ENCODE data around the gene STXBP3.

Gene STXBP3

DNA sequence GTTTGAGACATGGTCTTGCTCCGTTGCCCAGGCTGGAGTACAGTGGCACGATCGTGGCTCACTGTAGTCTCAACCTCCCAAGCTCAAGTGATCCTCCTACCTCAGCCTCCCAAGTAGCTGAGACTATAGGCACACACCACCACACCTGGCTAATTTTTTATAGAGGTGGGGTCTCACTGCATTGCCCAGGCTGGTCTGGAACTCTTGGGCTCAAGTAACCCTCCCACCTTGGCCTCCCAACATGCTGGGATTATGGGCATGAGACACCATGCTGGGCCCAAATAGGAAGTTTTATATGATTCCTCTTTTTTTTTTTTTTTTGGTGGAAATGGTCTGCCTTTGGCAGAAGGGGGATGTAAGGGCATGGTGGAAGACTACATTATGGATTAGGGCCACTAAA, 39.8 kb upstream of the STXBP3 start:
- DNase-seq (ENCODE audit: low read depth), result no peak
- TF ChIP-seq, protein P1, sequence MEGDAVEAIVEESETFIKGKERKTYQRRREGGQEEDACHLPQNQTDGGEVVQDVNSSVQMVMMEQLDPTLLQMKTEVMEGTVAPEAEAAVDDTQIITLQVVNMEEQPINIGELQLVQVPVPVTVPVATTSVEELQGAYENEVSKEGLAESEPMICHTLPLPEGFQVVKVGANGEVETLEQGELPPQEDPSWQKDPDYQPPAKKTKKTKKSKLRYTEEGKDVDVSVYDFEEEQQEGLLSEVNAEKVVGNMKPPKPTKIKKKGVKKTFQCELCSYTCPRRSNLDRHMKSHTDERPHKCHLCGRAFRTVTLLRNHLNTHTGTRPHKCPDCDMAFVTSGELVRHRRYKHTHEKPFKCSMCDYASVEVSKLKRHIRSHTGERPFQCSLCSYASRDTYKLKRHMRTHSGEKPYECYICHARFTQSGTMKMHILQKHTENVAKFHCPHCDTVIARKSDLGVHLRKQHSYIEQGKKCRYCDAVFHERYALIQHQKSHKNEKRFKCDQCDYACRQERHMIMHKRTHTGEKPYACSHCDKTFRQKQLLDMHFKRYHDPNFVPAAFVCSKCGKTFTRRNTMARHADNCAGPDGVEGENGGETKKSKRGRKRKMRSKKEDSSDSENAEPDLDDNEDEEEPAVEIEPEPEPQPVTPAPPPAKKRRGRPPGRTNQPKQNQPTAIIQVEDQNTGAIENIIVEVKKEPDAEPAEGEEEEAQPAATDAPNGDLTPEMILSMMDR (IDR thresholded peaks at IDR 0.05; ENCODE audit: control insufficient read depth, insufficient read depth, low read depth, low read length, missing control alignments), result no peak
- no peak overlapping the region for H3K4me3 ChIP-seq (ENCODE audit: control insufficient read depth, low read depth, low read length)

DNA sequence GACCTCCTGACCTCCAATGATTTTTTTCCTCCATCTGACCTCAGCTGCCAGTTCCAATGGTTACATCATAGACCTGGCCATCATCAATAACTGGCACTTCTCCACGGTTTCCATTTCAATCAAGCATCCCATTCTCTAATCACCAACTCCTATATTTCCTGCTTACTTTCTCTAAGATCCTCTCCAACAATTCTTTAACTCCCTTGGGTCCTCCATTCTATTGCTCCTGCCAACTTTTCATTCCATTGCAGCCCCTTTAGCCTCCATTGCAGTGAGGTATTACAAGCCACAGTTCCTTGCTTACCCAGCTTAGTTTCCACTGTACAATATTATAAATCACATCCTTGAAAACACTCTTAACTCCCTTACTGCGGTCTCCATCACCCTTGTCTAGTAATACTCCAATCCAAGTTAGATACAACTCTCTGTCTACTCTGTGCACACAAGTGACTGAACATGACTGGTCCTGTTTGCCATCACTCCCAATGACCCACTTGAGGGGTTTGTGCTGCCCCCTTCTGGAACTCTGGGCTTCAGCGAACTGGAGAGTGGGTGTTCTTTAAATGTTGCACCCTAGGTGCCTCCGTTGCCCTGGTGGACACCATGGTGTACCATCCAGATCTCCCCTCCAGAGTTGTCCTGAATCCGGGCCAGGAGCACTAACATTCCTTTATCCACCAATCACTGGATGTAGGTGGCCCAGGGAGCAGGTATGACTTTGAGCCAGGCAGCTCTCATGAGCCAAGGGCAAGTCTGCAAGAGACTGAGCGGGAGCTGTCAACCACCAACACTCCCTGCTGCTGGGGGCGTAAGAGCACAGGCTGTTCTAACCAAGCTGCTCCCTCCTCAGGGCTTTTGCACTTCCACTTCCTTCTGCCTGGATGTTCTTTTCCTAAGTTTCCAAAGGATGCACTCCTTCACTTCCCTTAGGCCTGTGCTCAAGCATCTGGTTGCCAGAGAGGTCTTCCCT, 37.5 kb upstream of the STXBP3 start:
- no peak overlapping the region for H3K4me3 ChIP-seq (ENCODE audit: control insufficient read depth, low read depth, low read length)
- no peak for DNase-seq (ENCODE audit: low read depth)

DNA sequence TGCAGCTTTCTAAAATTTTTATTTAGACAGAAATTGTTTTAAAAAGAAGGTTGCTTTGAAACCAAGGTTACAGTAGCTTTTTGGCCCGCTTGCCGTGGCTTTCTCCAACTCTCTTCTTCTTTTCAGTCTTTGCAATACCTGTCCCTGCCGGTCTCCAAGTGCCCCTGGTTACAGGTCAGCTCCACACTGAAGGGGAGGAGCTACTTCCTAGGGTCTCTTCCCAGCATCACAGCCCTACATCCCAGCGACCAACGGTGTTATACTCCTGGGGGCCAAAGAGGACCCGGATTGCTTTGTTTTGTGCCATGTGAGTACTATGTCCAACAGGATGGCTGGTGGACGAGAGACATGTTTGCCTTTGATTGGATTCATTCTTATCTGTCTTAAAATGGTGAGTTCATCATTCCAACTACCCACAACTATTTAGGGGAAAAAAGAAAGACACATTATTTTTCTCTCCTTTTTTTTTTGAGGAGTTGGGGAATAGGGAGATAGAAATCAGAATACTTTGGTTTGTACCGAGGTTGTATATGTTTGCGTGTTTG, 33.8 kb upstream of the STXBP3 start, which contains the start of gene FNDC7:
Gene FNDC7, plus strand, starts transcription at position 303 of the 545 bp plus-strand sequence. Its CDS starts 26 bp downstream, at position 329.
- H3K4me3 ChIP-seq (ENCODE audit: control insufficient read depth, low read depth, low read length), result no peak within 1 kb of the TSS
- TF ChIP-seq, protein P1 (IDR thresholded peaks at IDR 0.05; ENCODE audit: control insufficient read depth, insufficient read depth, low read depth, low read length, missing control alignments), result no peak
- no peak for DNase-seq (ENCODE audit: low read depth)

More for the DNA sequence above, 37.5 kb upstream of the STXBP3 start:
- TF ChIP-seq, protein P1 (IDR thresholded peaks at IDR 0.05; ENCODE audit: control insufficient read depth, insufficient read depth, low read depth, low read length, missing control alignments), result peak; percentile 8

DNA sequence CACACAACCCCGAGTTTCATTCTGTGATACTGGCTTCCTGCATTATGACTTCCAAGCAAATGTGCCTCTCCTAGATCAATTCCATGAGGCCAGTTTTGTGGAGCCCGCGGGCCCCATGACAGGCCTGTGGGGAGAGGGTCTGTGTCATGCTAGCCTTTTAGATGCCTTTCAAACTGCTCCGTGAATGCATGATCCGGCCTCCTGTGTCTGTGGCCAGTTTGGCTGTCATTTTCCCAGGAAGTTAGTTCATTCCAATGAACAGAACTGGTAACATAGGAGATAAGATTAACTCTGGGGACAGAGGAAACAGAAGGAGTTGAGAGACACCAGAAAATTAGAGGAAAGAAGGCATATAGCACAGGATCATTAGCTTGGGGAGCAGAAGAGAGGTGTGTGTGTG, 30.5 kb upstream of the STXBP3 start:
- no peak for DNase-seq (ENCODE audit: low read depth)
- H3K4me3 ChIP-seq (ENCODE audit: control insufficient read depth, low read depth, low read length), result no peak overlapping the region
- TF ChIP-seq, protein P1 (IDR thresholded peaks at IDR 0.05; ENCODE audit: control insufficient read depth, insufficient read depth, low read depth, low read length, missing control alignments), result no peak

DNA sequence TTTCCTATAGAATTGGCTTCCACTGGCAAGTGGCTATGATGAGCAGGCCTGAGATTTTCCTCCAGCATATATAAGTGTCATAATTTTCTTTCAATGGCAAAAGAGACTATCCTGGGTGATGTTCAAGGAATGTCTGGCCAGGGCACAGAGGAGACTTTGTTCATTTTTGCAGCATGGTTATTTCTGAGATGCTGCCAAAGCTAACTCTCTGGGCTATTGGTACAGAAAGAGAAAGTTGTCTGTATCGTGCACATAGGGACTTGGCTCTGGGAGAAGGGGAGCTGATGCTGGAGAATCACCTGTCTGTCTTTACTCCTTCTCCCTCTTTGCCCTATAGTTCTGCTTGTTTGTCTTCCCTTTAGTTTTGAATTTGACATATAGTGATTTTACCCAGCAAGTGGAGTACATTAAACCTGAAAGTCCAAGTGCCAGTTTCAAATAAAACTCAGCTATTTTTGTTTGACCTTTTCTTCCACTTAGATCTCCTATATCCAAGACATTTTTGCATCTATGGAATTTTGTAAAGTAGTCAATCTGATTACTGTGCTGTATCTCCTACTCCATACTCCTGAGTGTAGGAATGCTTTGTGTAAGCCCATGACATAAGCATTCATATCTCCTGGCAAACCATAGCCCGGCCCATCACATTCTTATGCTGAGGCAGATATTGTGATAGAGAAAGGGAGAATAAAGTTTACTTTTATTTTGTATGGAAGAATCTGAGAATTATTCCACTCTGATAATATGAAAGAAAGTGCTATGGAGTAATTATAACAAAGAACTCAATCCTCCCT, 29.8 kb upstream of the STXBP3 start:
- TF ChIP-seq, protein P1 (IDR thresholded peaks at IDR 0.05; ENCODE audit: control insufficient read depth, insufficient read depth, low read depth, low read length, missing control alignments), result no peak
- no peak overlapping the region for H3K4me3 ChIP-seq (ENCODE audit: control insufficient read depth, low read depth, low read length)
- DNase-seq (ENCODE audit: low read depth), result no peak

DNA sequence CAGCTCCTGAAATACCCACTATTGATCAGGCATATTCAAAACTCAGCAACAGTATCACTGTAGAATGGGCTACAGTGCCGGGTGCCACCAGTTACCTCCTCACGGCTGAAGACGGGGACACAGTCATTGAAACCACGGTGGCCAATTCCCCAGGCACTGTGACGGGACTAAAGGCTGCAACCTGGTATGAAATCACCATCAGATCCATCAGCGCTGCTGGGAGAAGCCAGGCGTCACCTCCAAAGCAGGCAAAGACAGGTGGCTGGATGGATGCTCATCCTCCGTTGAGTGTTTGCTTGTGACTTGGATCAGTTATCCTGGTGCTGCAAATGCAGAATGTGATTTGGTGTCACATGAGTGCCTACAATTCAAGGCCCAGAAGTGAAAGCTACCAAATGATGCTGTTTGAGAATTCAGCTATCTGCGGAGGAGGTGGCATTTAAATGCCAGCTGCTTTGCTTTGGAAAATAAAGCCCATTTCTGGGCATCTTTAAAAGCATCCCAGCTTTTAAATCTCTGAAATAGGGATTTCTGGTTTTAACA, 28.6 kb upstream of the STXBP3 start:
- no peak for DNase-seq (ENCODE audit: low read depth)
- H3K4me3 ChIP-seq (ENCODE audit: control insufficient read depth, low read depth, low read length), result no peak overlapping the region
- TF ChIP-seq, protein P1 (IDR thresholded peaks at IDR 0.05; ENCODE audit: control insufficient read depth, insufficient read depth, low read depth, low read length, missing control alignments), result no peak
